Measurements from ENCODE around the gene PRPS1L1. TPM values are rescaled to one million over a fixed set of nuclear protein-coding genes. Genes with fewer than 3 reads are reported as not detected.

Gene PRPS1L1
- total RNA-seq, 1 donor from 2014 or later: not detected

- Mint-ChIP-seq H3K4me3 (ENCODE audit: unreplicated experiment) (no peak overlapping the region), H3K4me1 (ENCODE audit: low read depth) (peaks cover 18% of the 10 kb centered on the region), H3K27me3 (ENCODE audit: low read depth) (no peaks in the 10 kb centered on the region), H3K9me3 (ENCODE audit: low read depth) (peaks cover 3% of the 10 kb centered on the region), H3K36me3 (ENCODE audit: low read depth) (peaks cover 2% of the 10 kb centered on the region), H3K27ac (ENCODE audit: unreplicated experiment) (no peak overlapping the region)
- no peak for DNase-seq (ENCODE audit: low spot score)
- no peak for TF ChIP-seq CTCF (IDR thresholded peaks at IDR 0.05)
Observed at GRCh38 chr7:18045171-18045570, 17.5 kb upstream of the PRPS1L1 start.

- H3K4me1 Mint-ChIP-seq (ENCODE audit: low read depth): peaks cover 24% of the 10 kb centered on the region
- no peak overlapping the region for H3K4me3 Mint-ChIP-seq (ENCODE audit: unreplicated experiment)
- H3K27me3 Mint-ChIP-seq (ENCODE audit: low read depth): no peaks in the 10 kb centered on the region
- H3K36me3 Mint-ChIP-seq (ENCODE audit: low read depth): peaks cover 2% of the 10 kb centered on the region
- H3K9me3 Mint-ChIP-seq (ENCODE audit: low read depth): peaks cover 3% of the 10 kb centered on the region
- TF ChIP-seq CTCF (IDR thresholded peaks at IDR 0.05): no peak
- H3K27ac Mint-ChIP-seq (ENCODE audit: unreplicated experiment): peak overlapping the region; percentile 90
- DNase-seq (ENCODE audit: low spot score): no peak
Observed at GRCh38 chr7:18041191-18041590, 13.5 kb upstream of the PRPS1L1 start.

- DNase-seq (ENCODE audit: low spot score): no peak
- H3K27me3 Mint-ChIP-seq (ENCODE audit: low read depth): no peaks in the 10 kb centered on the region
- TF ChIP-seq CTCF (IDR thresholded peaks at IDR 0.05): no peak
- H3K4me3 Mint-ChIP-seq (ENCODE audit: unreplicated experiment): no peak overlapping the region
- H3K27ac Mint-ChIP-seq (ENCODE audit: unreplicated experiment): peak overlapping the region; percentile 90
- H3K4me1 Mint-ChIP-seq (ENCODE audit: low read depth): peaks cover 24% of the 10 kb centered on the region
- peaks cover 3% of the 10 kb centered on the region for H3K9me3 Mint-ChIP-seq (ENCODE audit: low read depth)
- peaks cover 2% of the 10 kb centered on the region for H3K36me3 Mint-ChIP-seq (ENCODE audit: low read depth)
Observed at GRCh38 chr7:18040196-18040595, 12.6 kb upstream of the PRPS1L1 start.

DNA sequence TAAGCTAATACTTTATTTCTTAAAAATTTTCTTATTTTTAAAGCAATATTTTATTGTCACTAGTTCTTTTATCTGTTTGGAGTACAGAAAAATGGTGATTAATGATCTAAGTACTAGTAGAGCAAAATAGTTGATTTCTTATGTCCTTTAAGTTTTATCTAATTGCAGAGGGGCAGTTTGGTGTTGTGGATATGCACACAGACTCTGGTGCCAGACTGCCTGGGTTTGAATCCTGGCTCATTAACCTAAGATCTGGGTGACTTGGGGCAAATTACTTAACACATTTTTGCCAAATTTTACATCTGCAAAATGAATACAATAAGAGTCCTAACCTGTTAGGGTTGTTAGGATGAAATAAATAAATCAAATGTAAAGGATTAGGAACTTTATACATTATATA is 10.7 kb upstream of the PRPS1L1 start:
- no peaks in the 10 kb centered on the region for H3K27me3 Mint-ChIP-seq (ENCODE audit: low read depth)
- H3K4me3 Mint-ChIP-seq (ENCODE audit: unreplicated experiment): no peak overlapping the region
- DNase-seq (ENCODE audit: low spot score): no peak
- TF ChIP-seq CTCF (IDR thresholded peaks at IDR 0.05): no peak
- peaks cover 3% of the 10 kb centered on the region for H3K9me3 Mint-ChIP-seq (ENCODE audit: low read depth)
- H3K27ac Mint-ChIP-seq (ENCODE audit: unreplicated experiment): no peak overlapping the region
- H3K4me1 Mint-ChIP-seq (ENCODE audit: low read depth): peaks cover 24% of the 10 kb centered on the region
- H3K36me3 Mint-ChIP-seq (ENCODE audit: low read depth): peaks cover 2% of the 10 kb centered on the region

GRCh38 chr7:18037609-18038008 is 10.0 kb upstream of the PRPS1L1 start:
- TF ChIP-seq CTCF (IDR thresholded peaks at IDR 0.05): no peak

More at GRCh38 chr7:18037609-18038008, 10.0 kb upstream of the PRPS1L1 start:
- Mint-ChIP-seq H3K27ac (ENCODE audit: unreplicated experiment) (no peak overlapping the region), H3K27me3 (ENCODE audit: low read depth) (no peaks in the 10 kb centered on the region), H3K4me3 (ENCODE audit: unreplicated experiment) (no peak overlapping the region), H3K9me3 (ENCODE audit: low read depth) (no peaks in the 10 kb centered on the region), H3K36me3 (ENCODE audit: low read depth) (no peaks in the 10 kb centered on the region), H3K4me1 (ENCODE audit: low read depth) (peaks cover 22% of the 10 kb centered on the region)
- DNase-seq (ENCODE audit: low spot score): no peak

Measured in chondrocyte (in vitro differentiated cells).